GM18519 (cell line): Measurements from ENCODE around the gene PLA2G6.
"Not testable (repeated sequence)": the region's sequence is repeated elsewhere in the genome, so short reads cannot be mapped to it uniquely, and the experiment has no call there.

Experiments
- ATAC-seq: cut with Tn5 transposase; IDR thresholded peaks from one replicate; pipeline ENCODE4 v1.9.1; 2021; ENCODE audit warnings: mild to moderate bottlenecking, moderate library complexity; ENCODE audit not compliant: unreplicated experiment, low FRiP score

PLA2G6 gene

GRCh38 chr22:38089474-38089851 is 92.2 kb downstream of the PLA2G6 start:
- ATAC-seq = no peak

DNA sequence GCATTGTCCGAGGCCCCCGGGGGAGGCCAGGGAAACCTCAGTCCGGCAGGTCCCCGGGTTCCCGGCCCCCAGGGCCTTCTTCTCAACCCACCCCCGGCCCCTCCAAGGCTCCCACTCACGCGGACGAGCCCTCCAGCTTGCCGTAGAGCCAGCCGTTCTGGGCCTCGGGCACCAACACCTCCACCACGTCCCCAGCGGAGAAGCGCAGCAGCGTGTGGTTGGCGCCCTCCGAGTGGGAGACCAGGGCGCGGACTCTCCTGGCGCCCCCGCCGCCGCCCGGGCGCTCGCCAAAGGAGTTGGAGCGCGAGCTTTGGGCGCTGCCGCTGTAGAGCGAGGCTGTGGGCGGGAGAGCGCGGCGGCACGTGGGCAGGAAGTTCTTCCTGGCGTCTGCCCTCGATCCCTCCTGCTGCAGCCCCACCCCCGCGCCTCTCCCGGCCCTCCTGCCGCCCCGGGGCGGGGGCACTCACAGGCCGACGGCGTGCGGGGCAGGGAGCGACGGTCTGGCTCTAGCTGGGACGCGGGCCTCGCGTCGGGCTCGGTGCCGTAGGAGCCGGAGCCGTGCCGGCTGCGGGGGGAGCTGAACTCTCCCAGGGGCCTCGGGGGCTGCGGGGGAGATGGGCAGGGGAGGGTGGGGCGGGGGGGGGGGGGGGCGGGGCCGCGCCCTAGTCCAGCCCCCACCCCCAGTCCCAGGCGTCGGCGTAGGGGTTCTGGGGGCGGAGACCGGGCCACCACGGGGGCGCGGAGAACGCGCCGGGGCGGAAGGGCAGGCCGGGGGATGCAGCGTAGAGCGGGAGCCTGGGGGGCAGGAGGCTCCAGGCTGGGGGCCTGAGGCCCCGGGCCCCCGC is 92.8 kb downstream of the PLA2G6 start:
- ATAC-seq = no peak

- ATAC-seq = no peak
These were observed 93.8 kb downstream of the PLA2G6 start for GRCh38 chr22:38087855-38088254.

DNA sequence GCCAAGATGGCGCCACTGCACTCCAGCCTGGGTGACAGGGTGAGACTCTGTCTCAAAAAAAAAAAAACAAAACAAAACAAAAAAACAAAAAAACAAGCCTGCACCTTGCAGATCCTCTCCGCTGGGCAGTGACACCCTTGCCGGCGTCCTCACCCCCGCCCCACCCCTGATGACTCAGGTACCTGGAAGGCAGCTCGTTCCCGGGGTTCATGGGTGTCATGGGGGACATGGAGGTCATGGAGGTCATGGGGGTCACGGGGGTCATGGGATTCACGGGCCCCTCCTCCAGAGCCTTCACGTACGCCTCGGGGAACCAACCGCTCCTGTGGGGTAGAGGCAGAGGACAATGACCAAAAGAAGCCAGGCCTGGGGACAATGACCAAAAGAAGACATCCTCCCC is 94.7 kb downstream of the PLA2G6 start:
- no peak for ATAC-seq

DNA sequence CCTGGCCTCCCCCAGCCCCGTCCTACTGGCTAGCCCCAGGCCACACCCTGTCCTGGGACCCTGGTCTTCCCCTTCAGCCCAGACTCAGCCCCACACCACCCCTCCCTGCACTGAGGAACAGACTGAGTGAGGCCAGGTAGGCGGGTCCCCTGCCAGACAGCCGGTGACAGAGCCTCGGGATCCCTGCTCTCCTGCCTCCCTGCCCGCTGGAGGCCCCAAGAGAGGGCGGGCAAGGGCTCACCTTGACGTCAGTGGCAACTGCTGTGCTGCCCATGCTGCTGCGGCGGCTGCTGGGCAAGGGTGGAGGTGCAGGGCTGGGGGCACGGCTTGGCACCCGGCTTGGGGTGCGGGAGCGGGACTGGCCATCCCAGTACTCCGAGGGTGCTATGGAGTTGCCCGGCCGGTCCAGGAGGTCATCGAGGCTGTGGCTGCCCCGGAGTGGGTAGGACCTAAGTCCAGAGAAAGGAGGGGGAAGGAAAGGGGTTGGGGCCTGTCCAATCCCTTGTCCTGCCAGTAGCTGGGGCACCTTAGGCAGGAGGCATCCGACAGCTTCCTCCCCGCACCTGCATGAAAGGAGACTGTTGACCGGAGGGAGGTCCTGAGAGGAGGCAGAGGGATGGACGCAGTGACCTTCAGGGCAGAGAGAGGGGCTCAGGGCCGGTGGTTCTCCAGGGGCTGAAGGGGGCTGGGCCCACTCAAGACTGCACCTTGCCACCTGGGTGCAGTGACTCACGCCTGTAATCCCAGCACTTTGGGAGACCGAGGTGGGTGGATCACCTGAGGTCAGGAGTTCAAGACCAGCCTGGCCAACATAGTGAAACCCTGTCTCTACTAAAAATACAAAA is 95.4 kb downstream of the PLA2G6 start:
- ATAC-seq = no peak

DNA sequence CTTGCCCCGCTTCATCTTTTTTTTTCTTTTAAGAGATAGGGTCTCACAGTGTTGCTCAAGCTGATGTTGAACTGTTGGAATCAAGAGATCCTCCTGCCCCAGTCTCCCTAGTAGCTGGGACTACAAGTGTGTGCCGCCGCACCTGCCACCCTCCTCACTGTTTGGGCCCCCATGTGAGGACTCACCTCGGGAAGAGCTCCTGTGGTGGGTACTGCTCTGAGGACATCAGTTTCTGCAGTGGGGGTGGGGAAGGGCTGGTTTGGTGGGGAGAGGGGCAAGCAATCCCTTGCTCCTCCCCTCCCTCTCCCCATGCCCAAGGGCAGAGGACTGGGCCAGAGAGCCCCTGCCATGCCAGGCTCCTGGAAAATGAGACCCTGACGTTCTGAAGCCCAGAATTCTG is 96.1 kb downstream of the PLA2G6 start:
- no peak for ATAC-seq

DNA sequence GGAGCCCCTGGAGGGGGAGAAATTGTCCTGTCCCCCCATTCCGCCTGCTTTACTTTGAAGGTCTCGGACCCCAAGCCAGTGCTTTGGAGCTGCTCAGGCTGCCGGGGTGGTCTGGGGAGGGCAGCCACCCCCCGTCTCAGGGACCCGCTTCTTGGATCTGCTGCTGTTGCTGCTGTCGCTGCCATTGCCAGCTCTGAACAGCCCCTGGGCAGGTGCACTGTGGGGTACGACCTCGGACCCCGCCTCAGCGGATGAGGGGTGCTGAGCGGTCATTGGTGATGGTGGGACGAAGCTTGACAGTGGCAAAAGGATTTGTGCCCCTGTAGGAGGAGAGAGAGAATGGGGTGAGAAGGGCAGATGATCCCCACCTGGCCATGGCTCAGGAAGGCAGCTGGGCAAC is 96.6 kb downstream of the PLA2G6 start:
- ATAC-seq = no peak

DNA sequence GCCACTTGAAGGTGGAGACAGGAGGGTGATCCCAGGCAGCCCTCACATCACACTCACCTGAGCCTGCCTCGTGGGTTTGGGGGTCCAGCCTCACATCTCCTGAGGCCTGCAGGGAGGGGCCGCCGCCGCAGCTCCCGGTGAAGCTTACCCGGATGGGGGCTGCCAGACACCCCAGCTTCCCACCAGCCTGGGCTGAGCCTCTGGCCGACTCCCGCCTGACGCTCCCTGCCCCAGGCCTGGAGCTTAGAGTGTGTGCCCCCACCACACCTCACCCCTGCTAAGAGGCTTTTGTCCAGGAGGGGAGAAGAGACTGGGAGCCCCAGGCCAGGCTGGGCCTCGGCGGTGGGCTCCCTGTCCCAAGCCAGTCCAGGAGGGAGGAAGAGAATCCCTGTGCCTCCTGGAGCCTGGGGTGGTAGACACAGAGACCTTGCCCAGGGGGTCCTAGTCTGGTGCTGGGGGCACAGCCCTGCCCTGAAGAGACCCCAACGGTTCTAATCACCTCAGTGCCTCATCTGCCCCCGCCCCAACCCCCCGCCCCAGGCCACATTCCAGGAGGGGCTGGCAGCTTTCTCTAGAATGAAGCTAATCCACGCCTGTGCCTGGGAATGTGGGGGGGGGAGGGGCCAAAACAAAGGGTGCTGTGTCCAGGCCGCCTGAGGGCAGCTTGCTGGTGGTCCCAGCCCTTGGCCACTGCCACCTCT is 97.5 kb downstream of the PLA2G6 start, which contains the start of gene SLC16A8:
Gene SLC16A8, minus strand, starts transcription at position 254 of the 701 bp plus-strand sequence. CDS start 1,311 bp downstream, outside the sequence.
- ATAC-seq = no peak

DNA sequence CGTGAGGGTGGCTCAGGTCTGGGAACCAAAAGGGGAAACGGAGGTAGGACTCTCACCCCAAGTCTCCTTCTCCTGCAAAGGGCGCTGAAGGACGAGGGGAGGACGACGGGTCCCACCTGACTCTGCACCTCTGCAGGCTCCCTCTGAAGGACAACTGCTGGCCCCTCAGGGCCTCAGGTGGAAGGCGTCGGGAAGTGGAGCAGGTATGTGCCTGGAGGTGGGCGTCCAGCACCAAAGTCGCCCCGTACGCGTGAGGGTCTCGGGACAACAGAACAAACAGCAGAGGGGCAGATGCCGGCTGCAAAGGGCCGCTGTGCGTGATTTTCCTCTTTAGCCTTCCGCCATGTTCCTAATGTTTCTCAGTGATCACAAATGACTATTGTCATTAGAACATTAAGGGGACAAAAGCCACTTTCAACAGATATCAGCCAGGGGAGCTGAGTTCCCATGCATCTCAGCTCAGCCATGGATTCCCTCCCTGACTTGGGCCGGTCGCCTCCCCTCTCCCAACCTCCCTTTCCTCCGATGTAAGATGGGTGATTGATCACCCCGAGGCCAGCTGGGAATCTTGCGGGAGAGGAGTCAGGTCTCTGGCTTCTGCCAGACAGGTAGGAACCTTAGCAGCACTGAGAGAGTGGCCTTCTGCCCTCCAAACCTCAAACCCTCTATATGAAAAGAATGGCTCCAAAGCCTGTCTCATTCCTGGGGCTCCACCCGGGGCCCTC is 98.5 kb downstream of the PLA2G6 start:
- ATAC-seq = no peak

GRCh38 chr22:38081941-38082828 is 99.4 kb downstream of the PLA2G6 start:
- ATAC-seq = no peak

GRCh38 chr22:38081636-38081940 is 100.0 kb downstream of the PLA2G6 start:
- ATAC-seq = no peak

GRCh38 chr22:38080850-38081635 is 100.6 kb downstream of the PLA2G6 start:
- no peak for ATAC-seq

- no peak for ATAC-seq
These were observed 101.2 kb downstream of the PLA2G6 start for GRCh38 chr22:38080474-38080849.

GRCh38 chr22:38079804-38080203 is 101.8 kb downstream of the PLA2G6 start:
- ATAC-seq = no peak

GRCh38 chr22:38079208-38079607 is 102.4 kb downstream of the PLA2G6 start:
- ATAC-seq = not testable (repeated sequence)

- ATAC-seq = no peak
These were observed 103.4 kb downstream of the PLA2G6 start for GRCh38 chr22:38078046-38078840.

DNA sequence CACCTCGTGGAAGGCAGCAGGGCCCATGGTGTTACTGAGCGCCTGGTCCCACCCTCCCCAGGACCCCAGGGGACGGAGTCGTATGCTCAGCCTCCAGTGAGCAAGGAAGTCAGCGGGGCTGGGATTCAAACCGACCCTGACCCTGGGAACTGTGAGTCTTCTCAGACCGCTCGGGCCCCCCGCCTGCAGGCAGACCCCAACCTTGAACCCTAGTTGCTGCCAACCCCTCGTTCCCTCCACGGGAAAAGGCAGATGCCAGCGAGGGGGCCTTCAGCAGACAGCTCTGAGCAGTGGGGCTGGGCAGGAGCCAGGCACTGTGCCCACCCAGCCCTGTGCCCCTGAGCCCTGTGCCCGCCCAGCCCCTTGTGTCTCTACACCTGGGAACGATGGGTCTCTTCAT is 104.0 kb downstream of the PLA2G6 start:
- no peak for ATAC-seq

GRCh38 chr22:38077096-38077495 is 104.5 kb downstream of the PLA2G6 start:
- ATAC-seq = no peak
